HG03139 (cell line): Measurements from ENCODE around the gene BAG1.

Experiments
- ATAC-seq: cut with Tn5 transposase; IDR thresholded peaks from one replicate; pipeline ENCODE4 v1.9.1; 2021; ENCODE audit not compliant: unreplicated experiment

Gene BAG1

GRCh38 chr9:33277484-33277883, 13.0 kb upstream of the BAG1 start:
- ATAC-seq = no peak

- no peak for ATAC-seq
Measured at GRCh38 chr9:33273972-33274328, 9.4 kb upstream of the BAG1 start.

GRCh38 chr9:33273266-33273971, 8.9 kb upstream of the BAG1 start:
- ATAC-seq = no peak

GRCh38 chr9:33272061-33272460, 7.6 kb upstream of the BAG1 start:
- ATAC-seq = no peak

GRCh38 chr9:33270146-33270545, 5.6 kb upstream of the BAG1 start:
- ATAC-seq = no peak

GRCh38 chr9:33267151-33267767, 2.8 kb upstream of the BAG1 start:
- ATAC-seq = no peak

- ATAC-seq = no peak
Measured at GRCh38 chr9:33265211-33265865, 830 bp upstream of the BAG1 start.

GRCh38 chr9:33264003-33264472, 470 bp downstream of the BAG1 start:
- ATAC-seq = peak; percentile 10

- no peak for ATAC-seq
Measured at GRCh38 chr9:33263131-33264002, 1.1 kb downstream of the BAG1 start.

GRCh38 chr9:33260372-33260771, 4.1 kb downstream of the BAG1 start:
- no peak for ATAC-seq

GRCh38 chr9:33257276-33257675, 7.2 kb downstream of the BAG1 start:
- ATAC-seq = no peak

GRCh38 chr9:33256236-33256635, 8.3 kb downstream of the BAG1 start:
- ATAC-seq = no peak

- ATAC-seq = no peak
Measured at GRCh38 chr9:33255471-33255870, 9.0 kb downstream of the BAG1 start.

GRCh38 chr9:33255014-33255413, 9.5 kb downstream of the BAG1 start:
- no peak for ATAC-seq

- no peak for ATAC-seq
Measured at GRCh38 chr9:33254211-33254610, 10.3 kb downstream of the BAG1 start.

GRCh38 chr9:33250458-33250995, 14.0 kb downstream of the BAG1 start:
- no peak for ATAC-seq

GRCh38 chr9:33249983-33250382, 14.5 kb downstream of the BAG1 start:
- ATAC-seq = no peak

GRCh38 chr9:33249087-33249658, 15.3 kb downstream of the BAG1 start:
- no peak for ATAC-seq

- ATAC-seq = no peak
Measured at GRCh38 chr9:33248606-33249005, 15.9 kb downstream of the BAG1 start.

- ATAC-seq = no peak
Measured at GRCh38 chr9:33246269-33246860, 18.1 kb downstream of the BAG1 start.
